SJSA1 (cell line): ENCODE data around the gene MS4A12. TPM values are rescaled to one million over a fixed set of nuclear protein-coding genes. Genes with fewer than 3 reads are reported as not detected.
"Not testable (repeated sequence)": the region's sequence is repeated elsewhere in the genome, so short reads cannot be mapped to it uniquely, and the experiment has no call there.

ENCODE experiments used
- DNase-seq, 2 experiments: peaks; one replicate each; pipeline ENCODE4 v3.0.0-alpha.2; 2015 to 2020; ENCODE audit warnings: low spot score in 2 of 2, low read depth in 1 of 2
- H3K27ac ChIP-seq: fragments of 250-450 bp; sonication (Bioruptor Pico); 2 replicates; pipeline ENCODE4 v1.5.1; 2020; ENCODE audit warnings: mild to moderate bottlenecking, moderate library complexity
- H3K27me3 ChIP-seq: fragments of 250-450 bp; sonication (Bioruptor Pico); replicated peaks from 2 replicates; pipeline ENCODE4 v1.5.1; 2020; ENCODE audit warnings: mild to moderate bottlenecking, moderate library complexity
- H3K36me3 ChIP-seq: fragments of 250-450 bp; sonication (Bioruptor Pico); 2 replicates; pipeline ENCODE4 v1.5.1; 2020; ENCODE audit warnings: mild to moderate bottlenecking
- H3K4me1 ChIP-seq: fragments of 250-450 bp; sonication (Bioruptor Pico); replicated peaks from 2 replicates; pipeline ENCODE4 v1.6.1; 2021; ENCODE audit warnings: mild to moderate bottlenecking
- H3K4me3 ChIP-seq: fragments of 250-450 bp; sonication (Bioruptor Pico); 2 replicates; pipeline ENCODE4 v1.5.1; 2020; ENCODE audit warnings: mild to moderate bottlenecking
- H3K9me3 ChIP-seq: fragments of 250-450 bp; sonication (Bioruptor Pico); replicated peaks from 2 replicates; pipeline ENCODE4 v1.5.1; 2020; ENCODE audit warnings: mild to moderate bottlenecking
- total RNA-seq: library from RNA; depleted of rRNA; stranded (reverse); fragments of >200 nt; shearing (Covaris generic); gene quantifications from 2 replicates; pipeline ENCODE4 v1.2.3, GENCODE V29; 2014; rRNA removed

The MS4A12 gene
- total RNA-seq, 1 experiment from 2014 or later, result not detected

GRCh38 chr11:60530454-60531100, 38.0 kb downstream of the MS4A12 start:
- H3K27ac ChIP-seq, result no peak overlapping the region
- no peaks in the 10 kb centered on the region for H3K36me3 ChIP-seq
- no peaks in the 10 kb centered on the region for H3K27me3 ChIP-seq
- no peak for DNase-seq
- no peak overlapping the region for H3K4me3 ChIP-seq
- H3K9me3 ChIP-seq, result no peaks in the 10 kb centered on the region
- H3K4me1 ChIP-seq, result no peaks in the 10 kb centered on the region

- H3K9me3 ChIP-seq, result not testable (repeated sequence)
Measured at GRCh38 chr11:60532383-60532782, 39.8 kb downstream of the MS4A12 start.

GRCh38 chr11:60538627-60539026, 46.0 kb downstream of the MS4A12 start:
- H3K27ac ChIP-seq, H3K4me1 ChIP-seq, H3K4me3 ChIP-seq, H3K27me3 ChIP-seq, H3K36me3 ChIP-seq, H3K9me3 ChIP-seq, DNase-seq: not testable (repeated sequence)

More at GRCh38 chr11:60532383-60532782, 39.8 kb downstream of the MS4A12 start:
- H3K27me3 ChIP-seq, H3K4me3 ChIP-seq, H3K4me1 ChIP-seq, H3K36me3 ChIP-seq, H3K27ac ChIP-seq, DNase-seq: not testable (repeated sequence)

GRCh38 chr11:60544077-60544476, 51.5 kb downstream of the MS4A12 start:
- no peak for DNase-seq
- H3K4me3 ChIP-seq, result no peak overlapping the region

More at GRCh38 chr11:60544077-60544476, 51.5 kb downstream of the MS4A12 start:
- H3K36me3 ChIP-seq, result no peaks in the 10 kb centered on the region
- H3K9me3 ChIP-seq, result no peaks in the 10 kb centered on the region
- no peaks in the 10 kb centered on the region for H3K27me3 ChIP-seq
- no peaks in the 10 kb centered on the region for H3K4me1 ChIP-seq
- H3K27ac ChIP-seq, result no peak overlapping the region

Other genes with a start within 250 kb of the MS4A12 start
- not detected in 2 replicates for gene MS4A4E, start 249.6 kb upstream of the MS4A12 start, total RNA-seq
- 0.18 TPM in 1 of 2 replicates, not detected in the other for gene MS4A4A, start 212.1 kb upstream of the MS4A12 start, total RNA-seq
- not detected in 2 replicates for gene MS4A6E, start 165.5 kb upstream of the MS4A12 start, total RNA-seq
- gene MS4A7, start 114.2 kb upstream of the MS4A12 start, total RNA-seq, result not detected in 2 replicates
- gene MS4A14, start 96.3 kb upstream of the MS4A12 start, total RNA-seq, result not detected in 2 replicates
- not detected in 2 replicates for gene MS4A5, start 63.2 kb upstream of the MS4A12 start, total RNA-seq
- not detected in 2 replicates for gene MS4A1, start 36.9 kb upstream of the MS4A12 start, total RNA-seq
- gene MS4A13, start 22.6 kb downstream of the MS4A12 start, total RNA-seq, result not detected in 2 replicates
- gene MS4A8, start 206.8 kb downstream of the MS4A12 start, total RNA-seq, result not detected in 2 replicates
- gene MS4A18, start 231.9 kb downstream of the MS4A12 start, total RNA-seq, result not detected in 2 replicates